ENCODE measurements around the gene TMEM45A.

- TF ChIP-seq CTCF (IDR thresholded peaks at IDR 0.05; ENCODE audit: poor library complexity, severe bottlenecking) (no peak), SMC3 (conservative IDR thresholded peaks at IDR 0.05; ENCODE audit: poor library complexity) (no peak), EZH2 (IDR thresholded peaks at IDR 0.05; ENCODE audit: borderline replicate concordance, insufficient read depth, low read length, poor library complexity, severe bottlenecking) (no peak), POLR2AphosphoS5 (IDR thresholded peaks at IDR 0.05) (no peak), EP300 (conservative IDR thresholded peaks at IDR 0.05; ENCODE audit: poor library complexity, severe bottlenecking) (no peak), REST (IDR thresholded peaks at IDR 0.05; ENCODE audit: borderline replicate concordance) (no peak), MXI1 (conservative IDR thresholded peaks at IDR 0.05; ENCODE audit: poor library complexity, severe bottlenecking) (no peak), RAD21 (conservative IDR thresholded peaks at IDR 0.05) (no peak)
These were observed 69.2 kb downstream of the TMEM45A start for GRCh38 chr3:100561459-100562158.

All from neural cell (in vitro differentiated cells).